GM12874 (cell line): Measurements from ENCODE around the gene ZNF782.

Experiments used
- TF ChIP-seq, protein P1 (sequence below): IDR thresholded peaks from 2 replicates; pipeline ENCODE4 v1.5.1; 2011; ENCODE audit warnings: low read depth, mild to moderate bottlenecking, control low read depth, low read length, moderate library complexity; ENCODE audit not compliant: insufficient read depth

ZNF782 gene

DNA sequence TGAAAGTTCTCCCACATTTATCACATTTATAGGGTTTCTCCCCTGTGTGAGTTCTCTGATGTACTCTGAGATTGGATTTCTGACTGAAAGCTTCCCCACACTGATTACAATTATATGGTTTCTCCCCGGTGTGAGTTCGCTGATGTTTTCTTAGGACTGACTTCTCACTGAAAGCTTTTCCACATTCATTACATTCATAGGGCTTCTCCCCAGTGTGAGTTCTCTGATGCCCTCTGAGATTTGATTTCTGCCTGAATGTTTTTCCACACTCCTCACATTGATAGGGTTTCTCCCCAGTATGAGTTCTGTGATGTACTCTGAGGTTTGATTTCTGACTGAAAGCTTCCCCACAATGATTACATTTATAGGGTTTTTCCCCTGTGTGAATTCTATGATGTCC is 36.3 kb downstream of the ZNF782 start:
- TF ChIP-seq, protein P1, sequence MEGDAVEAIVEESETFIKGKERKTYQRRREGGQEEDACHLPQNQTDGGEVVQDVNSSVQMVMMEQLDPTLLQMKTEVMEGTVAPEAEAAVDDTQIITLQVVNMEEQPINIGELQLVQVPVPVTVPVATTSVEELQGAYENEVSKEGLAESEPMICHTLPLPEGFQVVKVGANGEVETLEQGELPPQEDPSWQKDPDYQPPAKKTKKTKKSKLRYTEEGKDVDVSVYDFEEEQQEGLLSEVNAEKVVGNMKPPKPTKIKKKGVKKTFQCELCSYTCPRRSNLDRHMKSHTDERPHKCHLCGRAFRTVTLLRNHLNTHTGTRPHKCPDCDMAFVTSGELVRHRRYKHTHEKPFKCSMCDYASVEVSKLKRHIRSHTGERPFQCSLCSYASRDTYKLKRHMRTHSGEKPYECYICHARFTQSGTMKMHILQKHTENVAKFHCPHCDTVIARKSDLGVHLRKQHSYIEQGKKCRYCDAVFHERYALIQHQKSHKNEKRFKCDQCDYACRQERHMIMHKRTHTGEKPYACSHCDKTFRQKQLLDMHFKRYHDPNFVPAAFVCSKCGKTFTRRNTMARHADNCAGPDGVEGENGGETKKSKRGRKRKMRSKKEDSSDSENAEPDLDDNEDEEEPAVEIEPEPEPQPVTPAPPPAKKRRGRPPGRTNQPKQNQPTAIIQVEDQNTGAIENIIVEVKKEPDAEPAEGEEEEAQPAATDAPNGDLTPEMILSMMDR: no peak

DNA sequence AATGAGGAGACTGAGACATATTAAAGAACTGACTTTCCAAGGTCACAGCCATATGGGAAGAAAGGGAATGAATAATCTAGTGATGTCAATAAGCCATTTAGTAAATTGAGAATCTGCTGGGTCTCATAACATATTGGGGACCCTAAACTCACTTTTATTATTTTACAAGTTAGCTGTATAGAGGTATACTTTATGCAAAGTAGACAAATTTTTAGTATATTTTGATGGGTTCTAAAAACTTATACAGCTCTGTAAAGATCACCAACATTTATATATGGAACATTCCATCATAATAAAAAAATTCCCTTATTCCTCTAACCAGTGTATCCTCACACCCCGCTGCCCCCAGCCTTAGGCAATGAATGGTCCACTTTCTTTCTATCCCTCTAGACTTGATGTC is 40.7 kb downstream of the ZNF782 start:
- TF ChIP-seq, protein P1: no peak

DNA sequence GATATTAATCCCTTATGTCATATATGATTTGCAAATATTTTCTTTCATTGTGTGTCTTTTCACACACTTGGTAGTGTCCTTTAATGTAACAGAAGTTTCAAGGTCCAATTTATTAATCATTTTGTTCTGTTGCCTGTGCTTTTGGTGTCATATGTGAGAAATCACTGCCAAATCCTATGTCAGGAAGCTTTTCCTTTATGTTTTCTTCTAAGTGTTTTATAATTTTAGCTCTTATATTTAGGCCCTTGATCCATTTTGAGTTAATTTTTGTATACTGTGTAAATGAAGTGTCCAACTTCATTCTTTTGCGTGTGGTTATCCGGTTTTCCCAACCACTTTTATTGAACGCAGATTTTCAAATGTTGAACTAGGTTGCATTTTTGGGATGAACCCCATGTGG is 70.3 kb downstream of the ZNF782 start:
- TF ChIP-seq, protein P1: no peak

DNA sequence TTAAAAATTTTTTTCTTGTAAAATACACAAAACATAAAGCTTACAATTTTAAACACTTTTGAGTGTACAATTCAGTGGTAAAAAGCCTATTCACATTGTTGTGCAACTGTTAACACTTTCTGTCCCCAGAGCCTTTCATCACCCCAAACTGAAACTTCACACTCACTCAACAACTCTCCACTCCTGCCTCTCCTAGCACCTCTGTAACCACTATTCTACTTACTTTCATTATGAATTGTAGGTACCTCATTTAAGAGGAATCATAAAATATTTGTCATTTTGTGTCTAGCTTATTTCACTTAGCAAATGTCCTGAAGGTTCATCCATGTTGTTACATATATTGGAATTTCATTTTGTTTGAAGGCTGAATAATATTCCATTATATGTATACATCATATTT is 72.1 kb downstream of the ZNF782 start:
- TF ChIP-seq, protein P1: no peak

DNA sequence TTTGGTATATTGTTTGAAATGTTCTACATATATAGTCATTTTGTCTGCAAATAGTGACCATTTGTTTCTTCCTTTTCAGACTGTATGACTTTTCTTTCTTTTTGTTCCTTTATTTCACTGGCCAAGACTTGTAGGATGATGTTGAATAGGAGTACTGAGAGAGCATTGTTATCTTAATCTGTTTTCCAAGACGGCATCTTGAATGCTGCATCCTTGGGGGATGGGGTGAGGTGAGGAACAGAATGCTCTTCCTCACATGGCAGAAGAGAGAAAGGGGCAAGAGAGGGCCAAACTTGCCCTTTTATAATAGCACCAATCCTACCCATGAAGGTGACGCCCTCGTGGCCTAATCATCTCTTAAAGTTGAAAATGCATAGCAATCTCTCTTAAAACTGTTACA is 72.8 kb downstream of the ZNF782 start:
- TF ChIP-seq, protein P1: no peak

DNA sequence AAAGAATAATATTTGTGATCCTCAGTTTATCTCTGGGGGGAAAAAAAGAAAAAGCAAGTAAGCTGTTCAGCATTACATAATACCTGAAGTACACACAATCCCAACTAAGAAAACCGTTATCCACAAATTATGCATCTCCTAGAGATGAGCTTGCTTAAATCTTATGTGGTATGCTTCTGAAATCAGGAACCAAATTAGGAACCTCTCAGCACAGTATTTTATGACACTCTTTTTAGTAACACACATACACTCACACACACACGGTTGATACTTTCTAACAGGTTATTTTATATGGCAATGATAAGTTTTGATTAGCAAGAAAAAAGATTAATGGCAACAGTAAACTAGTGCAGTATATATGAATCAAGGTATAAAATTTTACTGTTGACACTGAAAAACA is 75.2 kb downstream of the ZNF782 start:
- TF ChIP-seq, protein P1: no peak

DNA sequence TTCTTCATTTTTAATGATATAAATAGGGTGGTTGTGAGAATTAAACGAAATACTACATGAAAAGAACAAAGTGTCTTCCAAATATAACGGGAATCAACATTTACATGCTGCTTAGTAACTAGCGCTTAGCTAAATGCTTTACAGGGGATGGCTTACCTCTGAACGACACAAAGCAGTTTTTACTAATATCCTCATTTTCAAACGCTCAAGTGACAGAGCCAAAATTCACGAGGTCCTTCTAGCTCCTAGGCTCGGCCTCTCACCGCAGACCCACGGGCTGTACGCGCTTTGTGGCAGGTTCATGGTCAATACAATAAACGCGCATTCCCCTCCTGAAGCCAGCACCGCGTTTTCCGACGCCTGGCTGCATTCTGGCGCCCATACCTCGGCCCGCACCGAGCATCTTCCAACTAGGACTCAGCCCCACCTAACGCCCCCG is 76.9 kb downstream of the ZNF782 start:
- TF ChIP-seq, protein P1: no peak

DNA sequence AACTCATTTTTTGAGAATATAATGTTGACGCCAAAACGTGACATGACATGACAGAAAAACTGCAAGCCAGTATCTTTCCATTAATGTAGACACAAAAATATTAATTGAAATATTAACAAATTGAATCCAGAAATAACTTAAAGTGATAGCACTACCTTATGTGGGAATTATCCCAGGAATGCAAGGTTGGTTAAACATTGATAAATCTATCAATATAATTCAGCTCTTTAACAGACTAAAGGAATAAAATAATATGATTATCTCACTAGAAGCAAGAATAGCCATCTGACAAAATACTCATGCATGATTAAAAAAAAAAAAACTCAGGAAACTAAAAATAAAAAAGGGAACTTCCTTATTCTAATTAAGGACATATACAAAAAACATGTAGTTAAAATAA is 83.2 kb downstream of the ZNF782 start:
- TF ChIP-seq, protein P1: no peak
